A673 (cell line): ENCODE data around the gene SPATA33. TPM values are rescaled to one million over a fixed set of nuclear protein-coding genes. Genes with fewer than 3 reads are reported as not detected.

Experiments used
- BruUV-seq: library from RNA; stranded (reverse); fragments of 400-500 nt; replicated peaks from 2 replicates; lab custom pipeline; 2021; lab: Mats Ljungman, UMichigan
- CTCF ChIA-PET: fragments of 300-600 bp; sonication (Branson Sonifier 250); formaldehyde crosslinking; loops from one replicate; lab custom pipeline; 2022; ENCODE audit warnings: antibody characterized with exemption; lab: Charles Lee
- POLR2A ChIA-PET: fragments of 300-600 bp; sonication (Branson Sonifier 250); formaldehyde crosslinking; loops from one replicate; lab custom pipeline; 2022; ENCODE audit warnings: antibody characterized with exemption; ENCODE audit not compliant: low non-redundant PET; lab: Charles Lee
- DNase-seq: peaks from one replicate; pipeline ENCODE4 v3.0.0-alpha.2; 2015; ENCODE audit warnings: low spot score
- H3K27ac ChIP-seq: fragments of 200-600 bp; sonication (generic); 2 replicates; pipeline ENCODE4 v1.5.1; 2016; ENCODE audit warnings: mixed run types, low read depth, mild to moderate bottlenecking, mixed read lengths, antibody characterized with exemption, low read length; ENCODE audit not compliant: poor library complexity, severe bottlenecking
- H3K27me3 ChIP-seq: fragments of 200-600 bp; sonication (generic); replicated peaks from 2 replicates; pipeline ENCODE4 v1.6.1; 2017; ENCODE audit warnings: mixed run types, low read depth, mild to moderate bottlenecking, mixed read lengths, antibody characterized with exemption, low read length; ENCODE audit not compliant: insufficient read depth, poor library complexity
- H3K36me3 ChIP-seq: fragments of 200-600 bp; sonication (generic); 2 replicates; pipeline ENCODE4 v1.6.1; 2016; ENCODE audit warnings: mixed run types, mild to moderate bottlenecking, mixed read lengths, antibody characterized with exemption, low read length; ENCODE audit not compliant: insufficient read depth, poor library complexity, severe bottlenecking
- H3K4me1 ChIP-seq: fragments of 200-600 bp; sonication (generic); 2 replicates; pipeline ENCODE4 v1.6.1; 2017; ENCODE audit warnings: mixed run types, mild to moderate bottlenecking, mixed read lengths, antibody characterized with exemption, low read length; ENCODE audit not compliant: insufficient read depth, poor library complexity, severe bottlenecking
- H3K4me3 ChIP-seq: fragments of 200-600 bp; sonication (generic); 2 replicates; pipeline ENCODE4 v1.5.1; 2016; ENCODE audit warnings: low read depth, mixed run types, mild to moderate bottlenecking, mixed read lengths, low read length; ENCODE audit not compliant: poor library complexity, severe bottlenecking
- H3K9me3 ChIP-seq: fragments of 200-600 bp; sonication (generic); 2 replicates; pipeline ENCODE4 v1.6.1; 2016; ENCODE audit warnings: mixed run types, low read depth, mild to moderate bottlenecking, mixed read lengths, antibody characterized with exemption, low read length; ENCODE audit not compliant: poor library complexity, severe bottlenecking
- EZH2 ChIP-seq: fragments of 200-600 bp; sonication (generic); IDR thresholded peaks from 2 replicates; pipeline ENCODE4 v1.6.1; 2017; ENCODE audit warnings: borderline replicate concordance, low read depth, mild to moderate bottlenecking, mixed read lengths, antibody characterized with exemption, low read length; ENCODE audit not compliant: poor library complexity, severe bottlenecking
- intact Hi-C: fragments of 100-400 bp; cut with micrococcal nuclease; formaldehyde crosslinking; loops from one replicate; pipeline ENCODE4 v1.10.0; 2022; ENCODE audit not compliant: unreplicated experiment
- total RNA-seq: library from RNA; stranded (reverse); gene quantifications from 2 replicates; pipeline ENCODE4 v1.2.3, GENCODE V29; 2021
- TF ChIP-seq, protein P1 (sequence below): fragments of 300-800, 200-600 bp; sonication (generic); conservative IDR thresholded peaks from 2 replicates; pipeline ENCODE4 v1.5.1; 2017; ENCODE audit warnings: low read depth, mild to moderate bottlenecking, antibody characterized with exemption, low read length, moderate library complexity, mixed read lengths

SPATA33 gene
- total RNA-seq, 1 experiment from 2014 or later = 46.7 TPM

DNA sequence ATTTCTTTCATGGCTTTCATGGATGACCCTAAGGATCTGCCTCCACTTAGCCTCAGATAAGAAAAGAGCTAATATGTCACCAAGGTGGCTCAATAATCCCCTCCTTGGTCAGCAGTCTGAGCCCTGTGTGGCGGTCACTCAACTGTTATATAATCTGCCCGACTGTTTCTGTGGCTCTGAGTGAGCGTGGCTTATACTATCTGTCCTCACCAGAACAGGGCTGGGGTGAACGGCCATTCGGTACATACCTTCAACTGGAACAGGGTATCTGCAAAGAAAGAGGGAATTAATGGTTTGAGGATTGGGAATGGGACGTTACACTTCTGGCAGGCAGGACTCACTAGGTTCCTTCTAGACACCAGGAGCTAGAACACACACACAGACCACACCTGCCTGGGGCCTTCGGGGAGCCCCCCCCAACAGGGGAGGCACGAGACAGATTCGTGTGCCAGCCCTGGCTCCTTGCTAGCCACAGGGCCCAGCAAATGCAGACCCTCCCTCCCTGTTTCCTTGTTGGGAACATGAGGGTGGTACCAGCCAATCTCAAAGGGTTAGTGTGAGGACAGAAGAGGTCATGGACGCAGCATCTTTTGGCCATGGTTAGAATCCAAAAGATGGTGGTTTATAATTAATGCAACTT, 3.9 kb upstream of the SPATA33 start:
- no peak for DNase-seq
- no TSS peak for BruUV-seq

DNA sequence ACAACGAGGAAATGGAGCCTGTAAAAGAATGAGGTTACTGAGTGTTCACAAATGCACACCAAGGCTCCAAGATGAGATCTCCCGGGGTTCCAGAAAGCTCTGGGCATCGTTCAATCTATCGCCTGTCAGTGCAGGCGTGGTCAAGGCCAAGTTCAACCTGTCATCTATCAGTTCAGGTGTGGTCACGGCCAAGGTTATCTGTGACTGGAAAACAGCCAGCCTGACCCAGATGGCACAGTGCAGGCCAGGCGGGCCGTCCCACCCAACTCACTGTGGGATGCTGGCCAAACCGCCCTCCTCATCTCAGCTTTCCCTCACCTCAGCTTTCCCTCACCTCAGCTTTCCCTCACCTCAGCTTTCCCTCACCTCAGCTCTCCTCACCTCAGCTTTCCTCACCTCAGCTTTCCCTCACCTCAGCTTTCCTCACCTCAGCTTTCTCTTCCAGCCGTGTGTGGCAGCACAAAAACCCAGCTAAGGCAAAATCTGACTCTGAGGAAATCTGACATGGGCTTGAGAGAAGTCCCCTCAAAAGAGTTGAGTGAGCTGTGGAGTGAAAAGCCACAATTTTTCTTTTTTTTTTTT, 2.5 kb upstream of the SPATA33 start:
- no TSS peak for BruUV-seq
- CTCF ChIA-PET = interaction anchor here (0.7 kb wide), 2 partner anchors 13 to 15 kb away, joined by 4 read pairs; no protein-coding TSS in a partner anchor

More for the DNA sequence above, 3.9 kb upstream of the SPATA33 start:
- Histone ChIP-seq H3K4me1 (peaks cover 12% of the 10 kb centered on the region), H3K27ac (no peak overlapping the region), H3K27me3 (no peaks in the 10 kb centered on the region), H3K36me3 (peaks cover 4% of the 10 kb centered on the region), H3K4me3 (no peak overlapping the region), H3K9me3 (no peaks in the 10 kb centered on the region)
- POLR2A ChIA-PET = no interaction called here
- TF ChIP-seq, protein P1, sequence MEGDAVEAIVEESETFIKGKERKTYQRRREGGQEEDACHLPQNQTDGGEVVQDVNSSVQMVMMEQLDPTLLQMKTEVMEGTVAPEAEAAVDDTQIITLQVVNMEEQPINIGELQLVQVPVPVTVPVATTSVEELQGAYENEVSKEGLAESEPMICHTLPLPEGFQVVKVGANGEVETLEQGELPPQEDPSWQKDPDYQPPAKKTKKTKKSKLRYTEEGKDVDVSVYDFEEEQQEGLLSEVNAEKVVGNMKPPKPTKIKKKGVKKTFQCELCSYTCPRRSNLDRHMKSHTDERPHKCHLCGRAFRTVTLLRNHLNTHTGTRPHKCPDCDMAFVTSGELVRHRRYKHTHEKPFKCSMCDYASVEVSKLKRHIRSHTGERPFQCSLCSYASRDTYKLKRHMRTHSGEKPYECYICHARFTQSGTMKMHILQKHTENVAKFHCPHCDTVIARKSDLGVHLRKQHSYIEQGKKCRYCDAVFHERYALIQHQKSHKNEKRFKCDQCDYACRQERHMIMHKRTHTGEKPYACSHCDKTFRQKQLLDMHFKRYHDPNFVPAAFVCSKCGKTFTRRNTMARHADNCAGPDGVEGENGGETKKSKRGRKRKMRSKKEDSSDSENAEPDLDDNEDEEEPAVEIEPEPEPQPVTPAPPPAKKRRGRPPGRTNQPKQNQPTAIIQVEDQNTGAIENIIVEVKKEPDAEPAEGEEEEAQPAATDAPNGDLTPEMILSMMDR = no peak
- no peak for TF ChIP-seq EZH2
- CTCF ChIA-PET = no interaction called here
- intact Hi-C loops = no loop called here

DNA sequence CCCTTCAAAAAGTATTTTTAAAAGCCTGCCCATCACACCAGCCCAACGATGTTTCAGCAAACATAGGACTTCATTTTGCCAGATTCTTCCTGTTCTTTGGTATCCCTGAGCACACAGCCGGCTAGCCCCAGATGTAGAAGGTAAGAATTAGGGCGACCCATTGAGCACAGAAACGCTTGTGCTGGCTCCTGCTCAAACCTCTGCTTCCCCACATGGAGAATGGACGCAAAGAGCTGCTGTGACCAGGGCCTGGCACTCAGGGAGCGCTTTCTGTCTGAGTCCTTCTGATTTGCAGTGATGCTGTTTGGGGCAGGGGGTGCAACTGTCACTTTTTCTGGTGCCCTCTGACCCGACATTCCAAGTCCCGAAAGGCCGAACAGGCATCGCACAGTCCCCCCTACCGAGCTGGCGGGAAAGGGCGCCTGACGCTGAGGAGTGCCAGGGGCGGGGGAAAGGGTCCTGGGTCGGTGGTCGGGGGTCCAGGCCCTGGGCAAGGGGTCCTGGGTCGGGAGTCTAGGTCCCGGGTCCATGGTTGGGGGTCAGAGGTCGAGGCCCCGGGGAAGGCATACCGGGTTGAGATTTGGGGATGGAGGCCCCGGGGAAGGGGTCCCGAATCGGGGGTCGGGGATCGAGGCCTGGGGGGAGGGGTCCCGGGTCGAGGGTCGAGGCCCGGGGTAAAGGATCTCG, 1.1 kb upstream of the SPATA33 start:
- H3K4me3 ChIP-seq = peak overlapping the region; percentile 96
- TF ChIP-seq, protein P1 = no peak
- no peak for TF ChIP-seq EZH2
- no peaks in the 10 kb centered on the region for H3K27me3 ChIP-seq
- BruUV-seq = TSS peak; percentile 54
- peaks cover 25% of the 10 kb centered on the region for H3K36me3 ChIP-seq
- intact Hi-C loops = no loop called here
- CTCF ChIA-PET = interaction anchor here (0.6 kb wide), 2 partner anchors 14 to 15 kb away, joined by 3 to 6 read pairs; no protein-coding TSS in a partner anchor
- no peak for DNase-seq
- no peaks in the 10 kb centered on the region for H3K9me3 ChIP-seq
- H3K4me1 ChIP-seq = peaks cover 18% of the 10 kb centered on the region
- POLR2A ChIA-PET = no interaction called here
- H3K27ac ChIP-seq = peak overlapping the region; percentile 85

More for the DNA sequence above, 2.5 kb upstream of the SPATA33 start:
- Histone ChIP-seq H3K4me1 (peaks cover 18% of the 10 kb centered on the region), H3K9me3 (no peaks in the 10 kb centered on the region), H3K36me3 (peaks cover 13% of the 10 kb centered on the region), H3K27me3 (no peaks in the 10 kb centered on the region), H3K4me3 (no peak overlapping the region), H3K27ac (no peak overlapping the region)
- intact Hi-C loops = no loop called here
- POLR2A ChIA-PET = no interaction called here
- no peak for TF ChIP-seq EZH2
- TF ChIP-seq, protein P1 = no peak
- no peak for DNase-seq
